ENCODE results near the gene COX7B2.

COX7B2 gene

DNA sequence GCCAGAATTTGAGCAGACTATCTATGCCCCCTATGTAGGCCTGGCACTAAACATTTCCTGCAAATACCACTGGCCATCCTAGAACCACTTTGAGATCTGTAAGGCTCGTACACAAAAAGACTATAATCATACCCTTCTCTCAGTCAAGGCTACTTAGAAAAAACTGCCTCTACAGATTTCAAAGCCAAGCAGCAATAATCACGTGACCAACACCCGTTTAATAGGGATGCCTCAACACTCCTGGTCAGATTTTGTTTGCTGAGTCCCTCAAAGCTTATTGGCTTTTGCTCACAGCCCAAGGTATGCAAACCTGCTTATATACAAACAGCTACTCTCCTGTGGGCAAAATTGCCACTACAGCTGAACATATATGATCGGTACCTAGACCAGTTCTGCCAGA is 897 bp downstream of the COX7B2 start:
- no peaks in the 10 kb centered on the region for H3K9me3 ChIP-seq (ENCODE audit: control insufficient read depth, low read length)
- no peak overlapping the region for H3K4me2 ChIP-seq (ENCODE audit: low read length)
- no peaks in the 10 kb centered on the region for H3K27me3 ChIP-seq (ENCODE audit: control insufficient read depth, insufficient read depth, low read length)
- H3K4me1 ChIP-seq: no peaks in the 10 kb centered on the region
- H3K27ac ChIP-seq: no peak overlapping the region
- TF ChIP-seq, protein P1, sequence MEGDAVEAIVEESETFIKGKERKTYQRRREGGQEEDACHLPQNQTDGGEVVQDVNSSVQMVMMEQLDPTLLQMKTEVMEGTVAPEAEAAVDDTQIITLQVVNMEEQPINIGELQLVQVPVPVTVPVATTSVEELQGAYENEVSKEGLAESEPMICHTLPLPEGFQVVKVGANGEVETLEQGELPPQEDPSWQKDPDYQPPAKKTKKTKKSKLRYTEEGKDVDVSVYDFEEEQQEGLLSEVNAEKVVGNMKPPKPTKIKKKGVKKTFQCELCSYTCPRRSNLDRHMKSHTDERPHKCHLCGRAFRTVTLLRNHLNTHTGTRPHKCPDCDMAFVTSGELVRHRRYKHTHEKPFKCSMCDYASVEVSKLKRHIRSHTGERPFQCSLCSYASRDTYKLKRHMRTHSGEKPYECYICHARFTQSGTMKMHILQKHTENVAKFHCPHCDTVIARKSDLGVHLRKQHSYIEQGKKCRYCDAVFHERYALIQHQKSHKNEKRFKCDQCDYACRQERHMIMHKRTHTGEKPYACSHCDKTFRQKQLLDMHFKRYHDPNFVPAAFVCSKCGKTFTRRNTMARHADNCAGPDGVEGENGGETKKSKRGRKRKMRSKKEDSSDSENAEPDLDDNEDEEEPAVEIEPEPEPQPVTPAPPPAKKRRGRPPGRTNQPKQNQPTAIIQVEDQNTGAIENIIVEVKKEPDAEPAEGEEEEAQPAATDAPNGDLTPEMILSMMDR (IDR thresholded peaks at IDR 0.05): no peak
- no peaks in the 10 kb centered on the region for H3K36me3 ChIP-seq (ENCODE audit: control insufficient read depth, insufficient read depth, low read length)
- H3K79me2 ChIP-seq: no peaks in the 10 kb centered on the region
- H3K9ac ChIP-seq: no peak overlapping the region
- H3K4me3 ChIP-seq (ENCODE audit: low read depth, low read length): no peak overlapping the region
- no peak overlapping the region for H2AFZ ChIP-seq

DNA sequence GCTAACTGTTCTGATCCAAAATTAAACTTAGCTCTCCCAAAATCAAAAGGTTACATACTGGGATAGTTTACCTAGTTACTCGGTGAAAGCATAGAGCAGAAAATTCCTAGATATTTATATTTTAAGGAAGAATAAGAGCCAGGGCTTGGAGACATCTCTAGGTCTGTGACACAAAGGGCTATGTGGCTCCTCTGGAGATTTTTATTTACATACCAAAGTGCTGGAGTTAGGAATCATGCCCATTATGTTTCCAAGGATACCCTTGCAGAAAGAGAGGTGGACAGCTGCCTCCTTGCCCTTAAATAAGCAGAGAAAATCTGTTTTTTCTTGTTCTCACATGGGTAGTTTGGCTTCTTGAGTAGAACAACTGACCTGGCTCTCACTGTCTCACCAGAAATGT is 9.0 kb downstream of the COX7B2 start:
- TF ChIP-seq, protein P1 (IDR thresholded peaks at IDR 0.05): no peak
- Histone ChIP-seq H3K9ac (no peak overlapping the region), H3K4me3 (ENCODE audit: low read depth, low read length) (no peak overlapping the region), H3K9me3 (ENCODE audit: control insufficient read depth, low read length) (no peaks in the 10 kb centered on the region), H3K4me1 (no peaks in the 10 kb centered on the region), H3K79me2 (no peaks in the 10 kb centered on the region), H3K27ac (no peak overlapping the region), H2AFZ (no peak overlapping the region), H3K36me3 (ENCODE audit: control insufficient read depth, insufficient read depth, low read length) (no peaks in the 10 kb centered on the region), H3K27me3 (ENCODE audit: control insufficient read depth, insufficient read depth, low read length) (no peaks in the 10 kb centered on the region), H3K4me2 (ENCODE audit: low read length) (no peak overlapping the region)

DNA sequence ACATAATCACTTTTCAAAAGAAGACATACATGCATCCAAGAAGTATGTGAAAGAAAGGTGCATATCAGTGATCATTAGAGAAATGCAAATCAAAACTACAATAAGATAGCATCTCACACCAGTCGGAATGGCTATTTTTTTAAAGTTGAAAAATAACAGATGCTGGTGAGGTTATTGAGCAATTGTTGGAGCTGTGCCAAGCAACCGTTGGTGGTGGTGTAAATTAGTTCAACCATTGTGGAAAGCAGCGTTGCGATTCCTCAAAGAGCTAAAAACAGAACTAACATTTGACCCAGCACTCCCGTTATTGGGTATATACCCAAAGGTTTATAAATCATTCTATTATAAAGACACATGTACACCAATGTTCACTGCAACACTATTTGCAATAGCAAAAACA is 14.2 kb downstream of the COX7B2 start:
- H3K27ac ChIP-seq: no peak overlapping the region
- H3K36me3 ChIP-seq (ENCODE audit: control insufficient read depth, insufficient read depth, low read length): no peaks in the 10 kb centered on the region
- H3K79me2 ChIP-seq: no peaks in the 10 kb centered on the region
- H3K27me3 ChIP-seq (ENCODE audit: control insufficient read depth, insufficient read depth, low read length): no peaks in the 10 kb centered on the region
- TF ChIP-seq, protein P1 (IDR thresholded peaks at IDR 0.05): no peak
- no peaks in the 10 kb centered on the region for H3K4me1 ChIP-seq
- no peak overlapping the region for H3K9ac ChIP-seq
- no peak overlapping the region for H2AFZ ChIP-seq
- no peak overlapping the region for H3K4me2 ChIP-seq (ENCODE audit: low read length)
- no peak overlapping the region for H3K4me3 ChIP-seq (ENCODE audit: low read depth, low read length)
- H3K9me3 ChIP-seq (ENCODE audit: control insufficient read depth, low read length): no peaks in the 10 kb centered on the region

DNA sequence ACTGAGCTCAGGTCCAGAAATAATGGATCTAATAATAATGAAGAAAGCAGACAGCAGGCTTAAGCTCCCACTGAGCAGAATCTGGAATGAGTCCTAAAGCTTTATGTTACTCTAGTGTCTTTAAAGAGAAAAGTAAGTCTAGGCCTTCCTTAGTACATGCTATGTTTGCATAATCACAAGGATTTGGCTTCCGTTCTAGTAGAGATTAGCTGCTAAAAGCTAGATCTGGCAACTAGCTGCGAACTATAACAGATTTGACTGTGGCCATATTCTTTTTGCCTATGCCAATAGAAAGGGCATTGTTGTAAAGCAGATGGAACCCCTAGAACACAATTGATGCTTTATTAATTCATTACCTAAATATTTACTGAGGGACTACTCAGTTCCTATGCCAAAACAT is 19.0 kb downstream of the COX7B2 start:
- Histone ChIP-seq H3K4me1 (no peaks in the 10 kb centered on the region), H3K9me3 (ENCODE audit: control insufficient read depth, low read length) (no peaks in the 10 kb centered on the region), H2AFZ (no peak overlapping the region), H3K4me2 (ENCODE audit: low read length) (no peak overlapping the region), H3K9ac (no peak overlapping the region), H3K36me3 (ENCODE audit: control insufficient read depth, insufficient read depth, low read length) (no peaks in the 10 kb centered on the region), H3K27me3 (ENCODE audit: control insufficient read depth, insufficient read depth, low read length) (no peaks in the 10 kb centered on the region), H3K4me3 (ENCODE audit: low read depth, low read length) (no peak overlapping the region), H3K27ac (no peak overlapping the region), H3K79me2 (no peaks in the 10 kb centered on the region)
- TF ChIP-seq, protein P1 (IDR thresholded peaks at IDR 0.05): no peak

DNA sequence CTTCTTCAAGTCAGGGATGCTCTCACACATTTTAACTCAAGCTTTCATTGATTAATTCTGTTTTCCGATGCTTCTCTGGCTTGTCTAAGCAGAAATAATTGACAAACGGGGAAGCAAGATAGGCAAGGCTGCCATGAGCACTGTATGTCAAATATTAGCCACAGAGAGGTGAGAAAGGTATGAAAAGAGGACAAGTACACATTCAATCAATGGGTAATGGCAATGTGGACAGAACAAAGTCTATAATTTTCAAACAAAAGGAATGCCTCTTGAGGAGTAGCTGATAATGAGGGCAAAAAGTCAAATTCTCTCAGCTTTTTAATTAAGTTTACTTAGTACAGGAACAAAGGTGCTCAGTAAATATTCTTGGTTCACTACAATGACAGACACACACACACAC is 19.6 kb downstream of the COX7B2 start:
- TF ChIP-seq, protein P1 (IDR thresholded peaks at IDR 0.05): no peak
- Histone ChIP-seq H3K36me3 (ENCODE audit: control insufficient read depth, insufficient read depth, low read length) (no peaks in the 10 kb centered on the region), H3K4me2 (ENCODE audit: low read length) (no peak overlapping the region), H3K9ac (no peak overlapping the region), H2AFZ (no peak overlapping the region), H3K27me3 (ENCODE audit: control insufficient read depth, insufficient read depth, low read length) (no peaks in the 10 kb centered on the region), H3K79me2 (no peaks in the 10 kb centered on the region), H3K9me3 (ENCODE audit: control insufficient read depth, low read length) (no peaks in the 10 kb centered on the region), H3K27ac (no peak overlapping the region), H3K4me1 (no peaks in the 10 kb centered on the region), H3K4me3 (ENCODE audit: low read depth, low read length) (no peak overlapping the region)

Data from parathyroid adenoma (tissue), 2 donors.